Prostate gland (tissue), 2 donors: ENCODE measurements around the gene FLOT2.

ENCODE experiments used
- POLR2A ChIP-seq: fragments of 450-650 bp; IDR thresholded peaks from one replicate; pipeline ENCODE4 v1.6.1; 2016; ENCODE audit warnings: antibody characterized with exemption, mild to moderate bottlenecking
- POLR2AphosphoS5 ChIP-seq: sonication (generic); formaldehyde crosslinking; IDR thresholded peaks from one replicate; pipeline ENCODE4 v1.6.1; 2017; ENCODE audit warnings: antibody characterized with exemption
- TF ChIP-seq, protein P1 (sequence below), 4 experiments: fragments of 200-600 bp in 2 of 4; fragments of 450-650 bp in 2 of 4; sonication (generic) in 2 of 4; IDR thresholded peaks; 1 replicate in 3 of 4; 2 replicates in 1 of 4; pipeline ENCODE4 v1.5.1; 2016 to 2019; ENCODE audit warnings: antibody characterized with exemption in 4 of 4, mild to moderate bottlenecking in 2 of 4, moderate library complexity in 2 of 4

DNA sequence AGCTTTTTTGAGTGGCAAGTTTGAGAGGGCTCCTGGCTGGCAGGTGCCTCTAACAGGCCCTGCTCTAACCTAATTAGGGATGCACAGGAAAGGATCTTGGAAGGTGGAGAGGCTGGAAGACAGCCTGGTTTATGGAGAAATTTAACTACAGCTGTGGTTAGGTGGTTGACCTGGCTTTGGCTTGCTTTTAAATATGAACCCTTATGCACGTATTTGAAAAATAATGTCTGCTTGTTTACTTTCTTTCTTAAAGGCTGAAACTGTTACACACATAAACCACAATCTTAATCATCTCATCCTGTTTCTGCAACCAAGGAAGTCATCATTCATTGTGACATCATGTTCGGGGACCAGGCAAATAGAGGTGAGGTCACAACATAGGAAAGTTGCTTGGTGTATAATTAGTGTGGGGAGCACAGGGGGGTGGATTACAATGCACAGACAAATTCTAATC lies 28.4 kb upstream of the FLOT2 start:
- TF ChIP-seq, protein P1, sequence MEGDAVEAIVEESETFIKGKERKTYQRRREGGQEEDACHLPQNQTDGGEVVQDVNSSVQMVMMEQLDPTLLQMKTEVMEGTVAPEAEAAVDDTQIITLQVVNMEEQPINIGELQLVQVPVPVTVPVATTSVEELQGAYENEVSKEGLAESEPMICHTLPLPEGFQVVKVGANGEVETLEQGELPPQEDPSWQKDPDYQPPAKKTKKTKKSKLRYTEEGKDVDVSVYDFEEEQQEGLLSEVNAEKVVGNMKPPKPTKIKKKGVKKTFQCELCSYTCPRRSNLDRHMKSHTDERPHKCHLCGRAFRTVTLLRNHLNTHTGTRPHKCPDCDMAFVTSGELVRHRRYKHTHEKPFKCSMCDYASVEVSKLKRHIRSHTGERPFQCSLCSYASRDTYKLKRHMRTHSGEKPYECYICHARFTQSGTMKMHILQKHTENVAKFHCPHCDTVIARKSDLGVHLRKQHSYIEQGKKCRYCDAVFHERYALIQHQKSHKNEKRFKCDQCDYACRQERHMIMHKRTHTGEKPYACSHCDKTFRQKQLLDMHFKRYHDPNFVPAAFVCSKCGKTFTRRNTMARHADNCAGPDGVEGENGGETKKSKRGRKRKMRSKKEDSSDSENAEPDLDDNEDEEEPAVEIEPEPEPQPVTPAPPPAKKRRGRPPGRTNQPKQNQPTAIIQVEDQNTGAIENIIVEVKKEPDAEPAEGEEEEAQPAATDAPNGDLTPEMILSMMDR (IDR thresholded peaks at IDR 0.05) = no peak
- TF ChIP-seq POLR2A (no peak), POLR2AphosphoS5 (peak; percentile 70)
